Neural cell (in vitro differentiated cells): ENCODE data around the gene CREBBP. TPM values are rescaled to one million over a fixed set of nuclear protein-coding genes. Genes with fewer than 3 reads are reported as not detected.

Source experiments
- H2AFZ ChIP-seq: fragments of 200-600, 300-800 bp; sonication (generic), shearing (Covaris generic); 2 replicates; pipeline ENCODE4 v1.6.0; 2014; ENCODE audit warnings: low read depth, mild to moderate bottlenecking, antibody characterized with exemption, low read length, moderate library complexity
- H3F3A ChIP-seq: fragments of 200-600 bp; shearing (Covaris generic); 2 replicates; pipeline ENCODE4 v1.6.1; 2016; ENCODE audit warnings: mild to moderate bottlenecking, moderate library complexity, mixed read lengths, antibody characterized with exemption, low read length; ENCODE audit not compliant: insufficient read depth, poor library complexity, severe bottlenecking
- H3K27ac ChIP-seq: fragments of 200-600, 300-800 bp; sonication (generic), shearing (Covaris generic); 2 replicates; pipeline ENCODE4 v1.5.1; 2014; ENCODE audit warnings: mild to moderate bottlenecking, low read length, moderate library complexity
- H3K27me3 ChIP-seq: fragments of 300-800, 200-600 bp; sonication (generic), shearing (Covaris generic); 2 replicates; pipeline ENCODE4 v1.6.0; 2014; ENCODE audit warnings: mild to moderate bottlenecking, low read depth, low read length, moderate library complexity; ENCODE audit not compliant: insufficient read depth
- H3K36me3 ChIP-seq: fragments of 300-800, 200-600 bp; sonication (generic), shearing (Covaris generic); 2 replicates; pipeline ENCODE4 v1.5.1; 2014; ENCODE audit warnings: mild to moderate bottlenecking, antibody characterized with exemption, low read length, moderate library complexity; ENCODE audit not compliant: insufficient read depth
- H3K4me2 ChIP-seq: fragments of 300-800, 200-600 bp; sonication (generic), shearing (Covaris generic); 2 replicates; pipeline ENCODE4 v1.6.0; 2014; ENCODE audit warnings: mild to moderate bottlenecking, low read length
- H3K4me3 ChIP-seq: fragments of 300-800, 200-600 bp; sonication (generic), shearing (Covaris generic); 2 replicates; pipeline ENCODE4 v1.5.1; 2014; ENCODE audit warnings: mild to moderate bottlenecking, low read length, moderate library complexity
- H3K79me2 ChIP-seq: fragments of 200-600 bp; shearing (Covaris generic); replicated peaks from 2 replicates; pipeline ENCODE4 v1.6.0; 2014; ENCODE audit warnings: mild to moderate bottlenecking, low read length, moderate library complexity; ENCODE audit not compliant: insufficient read depth
- H3K9ac ChIP-seq: fragments of 300-800, 200-600 bp; sonication (generic), shearing (Covaris generic); 2 replicates; pipeline ENCODE4 v1.6.1; 2016; ENCODE audit warnings: mild to moderate bottlenecking, low read length, mixed read lengths
- H3K9me2 ChIP-seq: fragments of 200-600 bp; shearing (Covaris generic); 2 replicates; pipeline ENCODE4 v1.6.1; 2016; ENCODE audit warnings: mild to moderate bottlenecking, low read length, mixed read lengths; ENCODE audit not compliant: insufficient read depth
- H3K9me3 ChIP-seq: fragments of 200-600, 300-800 bp; sonication (generic), shearing (Covaris generic); 2 replicates; pipeline ENCODE4 v1.6.1; 2016; ENCODE audit warnings: mild to moderate bottlenecking, mixed run types, low read length, moderate library complexity, mixed read lengths
- H4K20me1 ChIP-seq: fragments of 200-600 bp; shearing (Covaris generic); 2 replicates; pipeline ENCODE4 v1.6.1; 2016; ENCODE audit warnings: mild to moderate bottlenecking, mixed run types; ENCODE audit not compliant: insufficient read depth
- EP300 ChIP-seq: fragments of 450-650 bp; conservative IDR thresholded peaks from 2 replicates; pipeline ENCODE4 v1.6.1; 2014; ENCODE audit warnings: antibody characterized with exemption, mild to moderate bottlenecking, moderate library complexity; ENCODE audit not compliant: poor library complexity, severe bottlenecking
- EZH2 ChIP-seq: fragments of 200-600, 300-800 bp; shearing (Covaris generic), sonication (generic); IDR thresholded peaks from 2 replicates; pipeline ENCODE4 v1.6.1; 2014; ENCODE audit warnings: antibody characterized with exemption, low read length, borderline replicate concordance, mild to moderate bottlenecking; ENCODE audit not compliant: insufficient read depth, poor library complexity, severe bottlenecking
- MXI1 ChIP-seq: fragments of 450-650 bp; conservative IDR thresholded peaks from 2 replicates; pipeline ENCODE4 v1.6.1; 2014; ENCODE audit warnings: antibody characterized with exemption, mild to moderate bottlenecking; ENCODE audit not compliant: poor library complexity, severe bottlenecking
- POLR2AphosphoS5 ChIP-seq: IDR thresholded peaks from 2 replicates; pipeline ENCODE4 v1.6.1; 2012
- RAD21 ChIP-seq: fragments of 450-650 bp; conservative IDR thresholded peaks from 2 replicates; pipeline ENCODE4 v1.6.1; 2014; ENCODE audit warnings: antibody characterized with exemption, mild to moderate bottlenecking, moderate library complexity
- REST ChIP-seq: IDR thresholded peaks from 2 replicates; pipeline ENCODE4 v1.6.1; 2012; ENCODE audit warnings: borderline replicate concordance
- SMC3 ChIP-seq: fragments of 450-650 bp; conservative IDR thresholded peaks from 2 replicates; pipeline ENCODE4 v1.6.1; 2014; ENCODE audit warnings: antibody characterized with exemption, mild to moderate bottlenecking, moderate library complexity; ENCODE audit not compliant: poor library complexity
- TAF1 ChIP-seq: IDR thresholded peaks from 2 replicates; pipeline ENCODE4 v1.6.1; 2012; ENCODE audit warnings: low read depth
- polyA plus RNA-seq: library from polyadenylated mRNA; depleted of rRNA; stranded (reverse); fragments of >200 nt; gene quantifications from 2 replicates; pipeline ENCODE4 v1.2.3, GENCODE V29; 2014
- TF ChIP-seq, protein P1 (sequence below): fragments of 450-650 bp; IDR thresholded peaks from 2 replicates; pipeline ENCODE4 v1.5.1; 2014; ENCODE audit warnings: antibody characterized with exemption, mild to moderate bottlenecking, moderate library complexity; ENCODE audit not compliant: poor library complexity, severe bottlenecking

Gene CREBBP
- polyA plus RNA-seq, 1 donor from 2014 or later: 3.3 TPM

DNA sequence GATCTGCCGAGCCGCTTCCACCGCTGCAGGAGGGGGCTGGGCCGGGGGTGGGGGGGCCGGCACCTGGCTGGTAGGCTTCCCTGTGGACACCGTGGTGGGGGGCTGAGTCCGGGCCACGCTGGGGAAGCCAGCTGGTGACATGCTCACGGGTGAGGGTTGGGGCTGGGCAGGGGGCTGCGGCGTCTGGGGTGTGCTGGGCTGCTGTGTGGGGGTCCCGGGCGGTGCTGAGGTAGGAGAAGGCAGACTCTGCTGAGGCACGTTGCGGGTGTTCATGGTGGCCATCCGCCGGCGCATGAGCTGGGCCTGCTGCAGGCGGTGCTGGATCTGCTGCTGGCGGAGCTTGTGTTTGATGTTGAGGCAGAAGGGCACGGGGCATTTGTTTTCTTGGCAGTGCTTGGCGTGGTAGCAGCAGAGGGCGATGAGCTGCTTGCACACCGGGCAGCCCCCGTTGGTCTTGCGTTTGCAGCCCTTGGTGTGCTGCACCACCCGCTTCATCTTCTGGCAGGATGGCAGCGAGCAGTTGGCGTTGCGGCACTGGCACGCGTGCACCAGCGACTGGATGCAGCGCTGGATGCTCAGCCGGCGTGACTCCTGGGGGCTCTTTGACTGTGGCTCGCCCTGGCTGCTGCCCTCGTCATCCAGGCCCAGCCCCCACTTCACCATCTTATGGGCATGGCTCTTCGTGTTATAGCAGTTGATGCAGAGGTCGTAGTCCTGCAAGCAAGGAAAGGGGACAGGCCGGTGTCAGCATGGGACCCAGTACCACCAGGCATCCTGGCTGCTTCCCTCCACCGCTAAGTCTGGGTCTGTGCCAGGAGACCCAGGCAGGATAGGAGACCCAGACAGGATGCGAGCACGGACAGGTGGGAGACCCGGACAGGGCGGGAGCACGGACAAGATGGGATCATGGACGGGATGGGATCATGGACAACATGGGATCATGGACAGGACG, 151.1 kb downstream of the CREBBP start:
- no peak overlapping the region for H3K4me2 ChIP-seq
- no peak overlapping the region for H2AFZ ChIP-seq
- no peak for TF ChIP-seq EZH2
- H3K9me3 ChIP-seq: no peaks in the 10 kb centered on the region
- H3K4me3 ChIP-seq: no peak overlapping the region
- H3K36me3 ChIP-seq: no peaks in the 10 kb centered on the region
- no peak overlapping the region for H3K27ac ChIP-seq
- H4K20me1 ChIP-seq: no peaks in the 10 kb centered on the region
- no peaks in the 10 kb centered on the region for H3K9me2 ChIP-seq
- H3K9ac ChIP-seq: no peak overlapping the region
- H3F3A ChIP-seq: no peaks in the 10 kb centered on the region
- no peaks in the 10 kb centered on the region for H3K27me3 ChIP-seq
- no peaks in the 10 kb centered on the region for H3K79me2 ChIP-seq

DNA sequence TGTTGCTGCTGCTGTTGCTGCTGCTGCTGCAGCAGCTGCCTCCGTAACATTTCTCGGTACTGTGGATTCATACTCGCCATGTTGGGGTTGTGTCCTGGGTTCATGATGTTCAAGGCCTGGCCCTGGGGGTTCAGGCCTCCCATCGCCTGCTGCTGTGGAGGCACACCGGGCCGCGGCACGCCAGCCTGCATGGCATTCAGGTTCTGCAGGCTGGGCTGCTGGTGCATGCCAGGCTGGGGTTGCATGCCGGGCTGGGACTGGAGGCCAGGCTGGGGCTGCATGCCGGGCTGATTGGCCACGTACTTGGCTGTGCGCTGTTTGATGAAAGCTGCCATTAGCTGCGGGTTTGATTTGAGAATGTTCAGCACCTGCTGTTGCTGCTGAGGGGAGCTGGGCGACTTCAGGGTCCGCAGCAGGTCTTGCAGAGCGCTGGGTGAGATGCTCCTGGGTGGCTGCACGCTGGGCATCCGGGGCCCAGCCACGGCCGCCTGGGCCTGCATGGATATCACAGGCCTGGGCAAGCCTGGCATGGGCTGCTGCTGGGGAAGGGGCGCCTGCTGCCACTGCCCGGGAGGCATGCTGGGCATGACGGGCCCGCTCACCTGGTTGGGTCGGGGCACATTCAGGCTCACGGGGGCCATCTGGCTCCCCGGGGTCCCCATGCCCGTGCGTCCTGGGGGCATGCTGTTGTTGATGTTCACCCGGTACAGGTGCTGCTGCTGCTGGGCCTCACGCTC, 151.9 kb downstream of the CREBBP start:
- H3K79me2 ChIP-seq: no peaks in the 10 kb centered on the region
- H3K4me2 ChIP-seq: no peak overlapping the region
- H3K4me3 ChIP-seq: no peak overlapping the region
- TF ChIP-seq SMC3 (no peak), TAF1 (no peak), MXI1 (no peak), POLR2AphosphoS5 (no peak), RAD21 (no peak), EP300 (no peak), EZH2 (no peak), REST (no peak)
- TF ChIP-seq, protein P1, sequence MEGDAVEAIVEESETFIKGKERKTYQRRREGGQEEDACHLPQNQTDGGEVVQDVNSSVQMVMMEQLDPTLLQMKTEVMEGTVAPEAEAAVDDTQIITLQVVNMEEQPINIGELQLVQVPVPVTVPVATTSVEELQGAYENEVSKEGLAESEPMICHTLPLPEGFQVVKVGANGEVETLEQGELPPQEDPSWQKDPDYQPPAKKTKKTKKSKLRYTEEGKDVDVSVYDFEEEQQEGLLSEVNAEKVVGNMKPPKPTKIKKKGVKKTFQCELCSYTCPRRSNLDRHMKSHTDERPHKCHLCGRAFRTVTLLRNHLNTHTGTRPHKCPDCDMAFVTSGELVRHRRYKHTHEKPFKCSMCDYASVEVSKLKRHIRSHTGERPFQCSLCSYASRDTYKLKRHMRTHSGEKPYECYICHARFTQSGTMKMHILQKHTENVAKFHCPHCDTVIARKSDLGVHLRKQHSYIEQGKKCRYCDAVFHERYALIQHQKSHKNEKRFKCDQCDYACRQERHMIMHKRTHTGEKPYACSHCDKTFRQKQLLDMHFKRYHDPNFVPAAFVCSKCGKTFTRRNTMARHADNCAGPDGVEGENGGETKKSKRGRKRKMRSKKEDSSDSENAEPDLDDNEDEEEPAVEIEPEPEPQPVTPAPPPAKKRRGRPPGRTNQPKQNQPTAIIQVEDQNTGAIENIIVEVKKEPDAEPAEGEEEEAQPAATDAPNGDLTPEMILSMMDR: no peak
- H3K9me3 ChIP-seq: no peaks in the 10 kb centered on the region
- no peaks in the 10 kb centered on the region for H4K20me1 ChIP-seq
- H3K27ac ChIP-seq: no peak overlapping the region
- no peaks in the 10 kb centered on the region for H3K27me3 ChIP-seq
- H3F3A ChIP-seq: no peaks in the 10 kb centered on the region
- H2AFZ ChIP-seq: no peak overlapping the region
- H3K9ac ChIP-seq: no peak overlapping the region
- no peaks in the 10 kb centered on the region for H3K9me2 ChIP-seq
- no peaks in the 10 kb centered on the region for H3K36me3 ChIP-seq
